Limb (tissue), 2 donors: ENCODE results near the gene CEND1.

ENCODE experiments used
- DNase-seq, 2 donors: peaks; one replicate each; pipeline ENCODE4 v3.0.0-alpha.2; 2016; ENCODE audit errors: extremely low spot score in 2 of 2

The CEND1 gene

GRCh38 chr11:827146-827896 lies 37.4 kb upstream of the CEND1 start:
- no peak for DNase-seq

- DNase-seq: no peak
Measured at GRCh38 chr11:826836-827145, 36.9 kb upstream of the CEND1 start.

- DNase-seq: no peak
Measured at GRCh38 chr11:826227-826621, 36.3 kb upstream of the CEND1 start.

- DNase-seq: no peak
Measured at GRCh38 chr11:825366-826226, 35.7 kb upstream of the CEND1 start.

- no peak for DNase-seq
Measured at GRCh38 chr11:824942-825341, 35.1 kb upstream of the CEND1 start.

- DNase-seq: peak in 1 of 2 donors; percentile 76
Measured at GRCh38 chr11:824292-824880, 34.5 kb upstream of the CEND1 start.

GRCh38 chr11:823441-824291 lies 33.8 kb upstream of the CEND1 start:
- DNase-seq: no peak

GRCh38 chr11:821512-822371 lies 31.9 kb upstream of the CEND1 start:
- no peak for DNase-seq

- DNase-seq: no peak
Measured at GRCh38 chr11:820655-821511, 31.0 kb upstream of the CEND1 start.

- DNase-seq: no peak
Measured at GRCh38 chr11:819943-820649, 30.2 kb upstream of the CEND1 start.

- DNase-seq: peak; percentile 90 to 93
Measured at GRCh38 chr11:819129-819931, 29.4 kb upstream of the CEND1 start.

GRCh38 chr11:818396-819128 lies 28.7 kb upstream of the CEND1 start, which contains the start of gene PNPLA2:
Gene PNPLA2, plus strand, starts transcription at chr11:818914. Its CDS starts 805 bp downstream, at chr11:819719.
- DNase-seq: no peak

- DNase-seq: no peak
Measured at GRCh38 chr11:816433-816779, 26.5 kb upstream of the CEND1 start.

- DNase-seq: no peak
Measured at GRCh38 chr11:815675-816432, 26.0 kb upstream of the CEND1 start.

GRCh38 chr11:813456-814096 lies 23.7 kb upstream of the CEND1 start:
- no peak for DNase-seq

GRCh38 chr11:813072-813455 lies 23.2 kb upstream of the CEND1 start:
- DNase-seq: no peak
